Bronchial epithelial cell (primary cell): ENCODE measurements around the gene ZCCHC17. TPM values are rescaled to one million over a fixed set of nuclear protein-coding genes. Genes with fewer than 3 reads are reported as not detected.
"Not testable (repeated sequence)": the region's sequence is repeated elsewhere in the genome, so short reads cannot be mapped to it uniquely, and the experiment has no call there.

Source experiments
- DNase-seq: peaks from one replicate; pipeline ENCODE4 v3.0.0-alpha.2; 2010; ENCODE audit warnings: low read depth
- FAIRE-seq: peaks from 2 replicates; lab custom pipeline; 2011; peaks lifted over from hg19 to GRCh38; lab: Jason Lieb, UNC
- H3K27me3 ChIP-seq: 2 replicates; pipeline ENCODE4 v1.5.1; 2011; ENCODE audit warnings: low read length; ENCODE audit not compliant: control insufficient read depth, insufficient read depth
- H3K36me3 ChIP-seq: 2 replicates; pipeline ENCODE4 v1.5.1; 2011; ENCODE audit warnings: low read length; ENCODE audit not compliant: control insufficient read depth, insufficient read depth
- H3K4me3 ChIP-seq: 2 replicates; pipeline ENCODE4 v1.5.1; 2011; ENCODE audit warnings: mild to moderate bottlenecking, low read depth, low read length, control low read depth
- CTCF ChIP-seq: IDR thresholded peaks from 2 replicates; pipeline ENCODE4 v1.5.1; 2011; ENCODE audit warnings: mild to moderate bottlenecking, moderate library complexity, low read length, control low read depth, inconsistent platforms; ENCODE audit not compliant: insufficient read depth, severe bottlenecking
- total RNA-seq: library from RNA; depleted of rRNA; stranded (reverse); fragments of >200 nt; gene quantifications from 2 replicates; pipeline ENCODE4 v1.2.1, GENCODE V29; 2014

ZCCHC17 gene
- total RNA-seq, 1 donor from 2014 or later: 35.8 TPM

DNA sequence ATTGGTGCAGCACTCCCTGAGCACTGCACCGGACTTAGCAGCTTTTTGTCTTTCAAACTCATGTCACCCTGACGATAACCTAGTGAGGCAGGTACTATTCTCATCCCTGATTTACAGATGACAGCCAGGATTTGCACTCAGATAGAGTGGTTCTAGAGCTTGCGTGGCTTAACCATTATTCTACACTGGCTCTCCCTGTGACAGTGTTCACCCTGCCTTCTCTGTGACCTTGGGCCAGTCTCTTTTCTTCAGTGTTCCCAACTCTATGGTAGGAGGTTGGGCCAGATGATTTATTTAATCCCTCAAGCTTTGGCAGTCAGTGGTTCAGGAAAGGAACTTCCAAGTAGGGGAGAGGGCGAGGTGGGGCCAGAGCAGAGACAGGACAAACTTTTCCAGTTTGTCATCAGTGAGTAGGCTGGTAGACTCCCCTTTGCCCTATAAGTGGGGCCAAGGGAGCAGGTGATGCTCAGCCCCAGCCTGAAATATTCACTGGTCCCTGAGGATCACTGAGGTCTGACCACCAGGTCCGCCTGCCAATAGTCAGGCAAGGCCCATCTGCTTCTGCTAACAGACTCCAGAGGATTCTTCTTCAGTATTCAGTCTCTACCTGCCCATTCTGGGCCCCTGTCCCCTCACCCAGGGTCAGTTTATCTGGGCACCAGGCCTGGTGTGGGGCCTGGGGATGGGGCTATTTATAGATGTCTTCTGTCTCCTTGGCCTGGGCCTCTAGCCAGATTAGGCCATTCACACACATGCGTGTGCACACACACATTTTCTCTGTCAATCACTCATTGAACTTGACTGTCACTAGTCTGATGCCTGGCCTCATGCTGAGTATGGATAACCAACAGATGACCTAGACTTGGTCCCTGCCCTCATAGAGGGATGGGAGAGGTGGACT, 84.8 kb downstream of the ZCCHC17 start:
- Histone ChIP-seq H3K4me3 (no peak overlapping the region), H3K36me3 (no peaks in the 10 kb centered on the region), H3K27me3 (no peaks in the 10 kb centered on the region)
- FAIRE-seq (no peak), DNase-seq (no peak)
- TF ChIP-seq CTCF: no peak

DNA sequence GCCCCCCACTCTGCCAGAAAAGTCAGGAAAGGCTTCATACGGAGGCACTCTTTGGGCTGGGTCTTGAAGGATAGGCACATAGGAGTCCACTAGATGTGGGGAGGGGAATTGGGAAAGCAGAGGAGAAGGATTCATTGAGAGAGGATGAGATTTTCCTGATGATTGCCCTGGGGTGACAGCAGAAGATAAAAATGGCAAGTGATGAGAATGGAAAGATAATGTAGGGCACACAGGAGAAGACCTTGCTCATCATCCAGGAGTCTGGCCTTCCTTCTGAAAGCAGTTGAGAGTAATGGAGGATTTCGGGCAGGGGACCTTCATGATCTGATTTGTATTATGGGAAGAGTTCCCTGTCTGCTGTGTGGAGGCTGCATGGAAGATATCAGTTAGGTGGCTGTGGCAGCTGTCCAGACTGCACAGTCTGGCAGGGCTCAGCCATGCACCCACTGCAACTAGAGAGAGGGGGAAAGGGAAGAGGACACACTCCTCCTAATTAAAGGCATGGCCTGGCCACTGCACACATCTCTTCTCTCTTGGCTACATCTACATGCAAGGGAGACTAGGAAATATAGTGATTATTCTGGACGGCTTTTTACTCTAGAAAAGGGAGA, 85.7 kb downstream of the ZCCHC17 start:
- no peak for TF ChIP-seq CTCF
- FAIRE-seq: no peak
- no peaks in the 10 kb centered on the region for H3K27me3 ChIP-seq
- no peak overlapping the region for H3K4me3 ChIP-seq
- DNase-seq: no peak
- no peaks in the 10 kb centered on the region for H3K36me3 ChIP-seq

- DNase-seq (no peak), FAIRE-seq (no peak)
- TF ChIP-seq CTCF: no peak
- Histone ChIP-seq H3K27me3 (no peaks in the 10 kb centered on the region), H3K36me3 (no peaks in the 10 kb centered on the region), H3K4me3 (no peak overlapping the region)
Measured at GRCh38 chr1:31383967-31384366, 87.1 kb downstream of the ZCCHC17 start.

DNA sequence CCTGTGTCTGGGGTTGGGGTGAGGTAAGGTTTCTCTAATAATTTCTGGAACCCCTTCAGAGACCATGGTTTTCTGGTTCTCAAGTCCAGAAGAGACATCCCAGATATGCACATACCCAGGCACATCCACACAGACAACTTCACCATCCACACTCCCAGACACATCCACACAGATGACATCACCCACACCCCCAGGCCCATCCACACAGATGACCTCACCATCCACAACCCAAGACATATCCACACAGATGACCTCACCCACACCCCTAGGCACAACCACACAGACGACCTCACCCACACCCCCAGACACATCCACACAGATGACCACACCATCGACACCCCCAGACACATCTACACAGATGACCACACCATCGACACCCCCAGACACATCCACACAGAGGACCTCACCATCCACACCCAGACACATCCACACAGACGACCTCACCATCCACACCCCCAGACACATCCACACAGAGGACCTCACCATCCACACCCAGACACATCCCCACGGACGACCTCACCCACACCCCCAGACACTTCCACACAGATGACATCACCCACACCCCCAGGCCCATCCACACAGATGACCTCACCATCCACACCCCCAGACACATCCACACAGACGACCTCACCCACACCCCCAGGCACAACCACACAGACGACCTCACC, 89.9 kb downstream of the ZCCHC17 start:
- not testable (repeated sequence) for H3K4me3 ChIP-seq, DNase-seq, FAIRE-seq, H3K36me3 ChIP-seq, H3K27me3 ChIP-seq

- Histone ChIP-seq H3K4me3 (no peak overlapping the region), H3K36me3 (no peaks in the 10 kb centered on the region), H3K27me3 (no peaks in the 10 kb centered on the region)
- no peak for TF ChIP-seq CTCF
- peak; percentile 13 for FAIRE-seq
- DNase-seq: no peak
Measured at GRCh38 chr1:31387612-31388011, 90.8 kb downstream of the ZCCHC17 start.

DNA sequence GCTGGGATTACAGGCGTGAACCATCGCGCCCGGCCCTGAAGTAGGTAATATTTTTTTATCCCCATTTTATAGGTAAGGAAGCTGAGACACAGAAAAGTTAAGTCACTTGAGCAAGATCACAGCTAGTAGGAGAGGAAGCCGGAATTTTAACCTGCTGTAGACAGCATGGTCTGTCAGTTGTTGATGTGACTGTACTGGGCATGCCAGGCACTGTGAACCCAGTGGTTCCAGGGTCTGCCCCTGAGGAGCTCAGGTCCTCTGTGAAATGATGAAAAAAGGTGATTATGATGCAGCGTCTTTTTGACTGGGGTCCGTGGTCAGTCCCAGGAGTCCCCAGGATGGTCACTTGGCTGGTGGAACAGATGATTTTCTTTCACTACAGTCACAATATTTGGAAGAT, 92.8 kb downstream of the ZCCHC17 start:
- Histone ChIP-seq H3K4me3 (no peak overlapping the region), H3K36me3 (no peaks in the 10 kb centered on the region), H3K27me3 (no peaks in the 10 kb centered on the region)
- DNase-seq (no peak), FAIRE-seq (no peak)
- no peak for TF ChIP-seq CTCF
